ENCODE measurements around the gene NUP107.

Gene NUP107

DNA sequence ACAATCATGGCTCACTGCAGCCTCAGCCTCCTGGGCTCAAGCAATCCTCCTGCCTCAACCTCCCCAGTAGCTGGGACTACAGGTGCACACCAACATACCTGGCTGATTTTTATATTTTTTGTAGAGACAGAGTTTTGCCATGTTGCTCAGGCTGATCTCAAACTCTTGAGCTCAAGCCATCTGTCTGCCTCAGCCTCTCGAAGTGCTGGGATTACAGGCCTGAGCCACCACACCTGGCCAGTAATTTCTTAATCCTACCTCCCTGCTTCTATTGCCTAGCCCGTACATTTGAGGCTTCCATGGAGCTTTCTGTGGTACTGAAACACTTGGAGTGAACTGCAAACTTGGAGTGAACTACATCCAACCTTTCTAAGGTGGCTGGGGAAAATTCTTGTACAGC is 79.9 kb downstream of the NUP107 start:
- Histone ChIP-seq H3K27me3 (ENCODE audit: insufficient read depth, poor library complexity, severe bottlenecking) (no peaks in the 10 kb centered on the region), H3K27ac (replicated peaks) (no peak overlapping the region), H3K4me3 (replicated peaks; ENCODE audit: insufficient read depth, low read length) (no peak overlapping the region)
- no peak for DNase-seq (ENCODE audit: low read depth in 1 of 2, low spot score in 1 of 2)
- TF ChIP-seq GABPA (IDR thresholded peaks at IDR 0.05; ENCODE audit: low read depth) = no peak
- TF ChIP-seq, protein P1, sequence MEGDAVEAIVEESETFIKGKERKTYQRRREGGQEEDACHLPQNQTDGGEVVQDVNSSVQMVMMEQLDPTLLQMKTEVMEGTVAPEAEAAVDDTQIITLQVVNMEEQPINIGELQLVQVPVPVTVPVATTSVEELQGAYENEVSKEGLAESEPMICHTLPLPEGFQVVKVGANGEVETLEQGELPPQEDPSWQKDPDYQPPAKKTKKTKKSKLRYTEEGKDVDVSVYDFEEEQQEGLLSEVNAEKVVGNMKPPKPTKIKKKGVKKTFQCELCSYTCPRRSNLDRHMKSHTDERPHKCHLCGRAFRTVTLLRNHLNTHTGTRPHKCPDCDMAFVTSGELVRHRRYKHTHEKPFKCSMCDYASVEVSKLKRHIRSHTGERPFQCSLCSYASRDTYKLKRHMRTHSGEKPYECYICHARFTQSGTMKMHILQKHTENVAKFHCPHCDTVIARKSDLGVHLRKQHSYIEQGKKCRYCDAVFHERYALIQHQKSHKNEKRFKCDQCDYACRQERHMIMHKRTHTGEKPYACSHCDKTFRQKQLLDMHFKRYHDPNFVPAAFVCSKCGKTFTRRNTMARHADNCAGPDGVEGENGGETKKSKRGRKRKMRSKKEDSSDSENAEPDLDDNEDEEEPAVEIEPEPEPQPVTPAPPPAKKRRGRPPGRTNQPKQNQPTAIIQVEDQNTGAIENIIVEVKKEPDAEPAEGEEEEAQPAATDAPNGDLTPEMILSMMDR (IDR thresholded peaks at IDR 0.05; ENCODE audit: insufficient read depth, low read length) = no peak
- TF ChIP-seq, protein P2, sequence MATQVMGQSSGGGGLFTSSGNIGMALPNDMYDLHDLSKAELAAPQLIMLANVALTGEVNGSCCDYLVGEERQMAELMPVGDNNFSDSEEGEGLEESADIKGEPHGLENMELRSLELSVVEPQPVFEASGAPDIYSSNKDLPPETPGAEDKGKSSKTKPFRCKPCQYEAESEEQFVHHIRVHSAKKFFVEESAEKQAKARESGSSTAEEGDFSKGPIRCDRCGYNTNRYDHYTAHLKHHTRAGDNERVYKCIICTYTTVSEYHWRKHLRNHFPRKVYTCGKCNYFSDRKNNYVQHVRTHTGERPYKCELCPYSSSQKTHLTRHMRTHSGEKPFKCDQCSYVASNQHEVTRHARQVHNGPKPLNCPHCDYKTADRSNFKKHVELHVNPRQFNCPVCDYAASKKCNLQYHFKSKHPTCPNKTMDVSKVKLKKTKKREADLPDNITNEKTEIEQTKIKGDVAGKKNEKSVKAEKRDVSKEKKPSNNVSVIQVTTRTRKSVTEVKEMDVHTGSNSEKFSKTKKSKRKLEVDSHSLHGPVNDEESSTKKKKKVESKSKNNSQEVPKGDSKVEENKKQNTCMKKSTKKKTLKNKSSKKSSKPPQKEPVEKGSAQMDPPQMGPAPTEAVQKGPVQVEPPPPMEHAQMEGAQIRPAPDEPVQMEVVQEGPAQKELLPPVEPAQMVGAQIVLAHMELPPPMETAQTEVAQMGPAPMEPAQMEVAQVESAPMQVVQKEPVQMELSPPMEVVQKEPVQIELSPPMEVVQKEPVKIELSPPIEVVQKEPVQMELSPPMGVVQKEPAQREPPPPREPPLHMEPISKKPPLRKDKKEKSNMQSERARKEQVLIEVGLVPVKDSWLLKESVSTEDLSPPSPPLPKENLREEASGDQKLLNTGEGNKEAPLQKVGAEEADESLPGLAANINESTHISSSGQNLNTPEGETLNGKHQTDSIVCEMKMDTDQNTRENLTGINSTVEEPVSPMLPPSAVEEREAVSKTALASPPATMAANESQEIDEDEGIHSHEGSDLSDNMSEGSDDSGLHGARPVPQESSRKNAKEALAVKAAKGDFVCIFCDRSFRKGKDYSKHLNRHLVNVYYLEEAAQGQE (IDR thresholded peaks at IDR 0.05; ENCODE audit: insufficient replicate concordance, low read depth) = no peak
- TF ChIP-seq SPI1 (IDR thresholded peaks at IDR 0.05; ENCODE audit: borderline replicate concordance, low read depth) = no peak

DNA sequence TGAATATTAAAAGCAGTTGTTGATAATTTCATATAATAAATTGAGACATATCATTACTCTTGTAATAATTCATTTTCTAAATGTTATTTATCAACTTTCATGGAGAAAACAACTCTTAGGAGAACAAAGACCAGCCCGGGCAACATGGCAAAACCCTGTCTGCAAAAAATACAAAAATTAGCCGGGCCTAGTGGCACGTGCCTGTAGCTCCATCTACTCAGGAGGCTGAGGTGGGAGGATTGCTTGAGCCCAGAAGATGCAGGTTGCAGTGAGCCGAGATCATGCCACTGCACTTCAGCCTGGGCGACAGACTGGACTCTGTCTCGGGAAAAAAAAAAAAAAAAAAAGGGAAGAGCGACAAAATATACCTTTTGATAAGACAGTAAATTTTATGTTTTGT is 80.4 kb downstream of the NUP107 start:
- no peak for DNase-seq (ENCODE audit: low read depth in 1 of 2, low spot score in 1 of 2)
- H3K4me3 ChIP-seq (replicated peaks; ENCODE audit: insufficient read depth, low read length) = no peak overlapping the region
- H3K27ac ChIP-seq (replicated peaks) = no peak overlapping the region
- no peaks in the 10 kb centered on the region for H3K27me3 ChIP-seq (ENCODE audit: insufficient read depth, poor library complexity, severe bottlenecking)
- TF ChIP-seq GABPA (IDR thresholded peaks at IDR 0.05; ENCODE audit: low read depth) = no peak
- no peak for TF ChIP-seq SPI1 (IDR thresholded peaks at IDR 0.05; ENCODE audit: borderline replicate concordance, low read depth)
- TF ChIP-seq, protein P2 (IDR thresholded peaks at IDR 0.05; ENCODE audit: insufficient replicate concordance, low read depth) = no peak
- TF ChIP-seq, protein P1 (IDR thresholded peaks at IDR 0.05; ENCODE audit: insufficient read depth, low read length) = no peak
- no peak for TF ChIP-seq POLR2AphosphoS5 (IDR thresholded peaks at IDR 0.05; ENCODE audit: low read depth)

DNA sequence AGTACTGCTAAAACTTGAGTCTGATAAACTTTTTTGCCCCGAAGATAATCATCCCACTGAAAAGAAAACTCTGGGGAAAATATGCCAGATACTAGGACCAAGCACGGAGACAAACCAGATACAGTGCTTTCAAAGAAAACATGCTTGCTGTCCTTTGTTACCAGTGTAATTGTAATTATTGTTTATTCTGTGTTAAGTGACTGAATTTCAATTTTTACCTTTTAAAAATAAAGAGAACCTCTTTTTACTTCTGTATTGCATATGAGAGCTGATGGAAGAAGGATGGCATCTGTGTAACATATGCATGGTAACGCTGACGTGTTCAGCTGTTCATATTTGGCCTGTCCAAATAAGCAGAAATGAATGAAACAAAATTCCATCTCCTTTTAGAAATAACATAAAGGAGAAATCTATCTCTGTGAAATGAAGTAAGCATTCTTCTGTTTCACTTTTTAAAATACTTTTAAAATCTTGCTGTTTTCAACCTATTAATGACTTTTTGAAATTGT is 81.7 kb downstream of the NUP107 start:
- DNase-seq (ENCODE audit: low read depth in 1 of 2, low spot score in 1 of 2) = no peak
- Histone ChIP-seq H3K4me3 (replicated peaks; ENCODE audit: insufficient read depth, low read length) (no peak overlapping the region), H3K27me3 (ENCODE audit: insufficient read depth, poor library complexity, severe bottlenecking) (no peaks in the 10 kb centered on the region), H3K27ac (replicated peaks) (no peak overlapping the region)
- TF ChIP-seq, protein P1 (IDR thresholded peaks at IDR 0.05; ENCODE audit: insufficient read depth, low read length) = no peak
- TF ChIP-seq POLR2AphosphoS5 (IDR thresholded peaks at IDR 0.05; ENCODE audit: low read depth) (no peak), GABPA (IDR thresholded peaks at IDR 0.05; ENCODE audit: low read depth) (no peak), SPI1 (IDR thresholded peaks at IDR 0.05; ENCODE audit: borderline replicate concordance, low read depth) (no peak)
- TF ChIP-seq, protein P2 (IDR thresholded peaks at IDR 0.05; ENCODE audit: insufficient replicate concordance, low read depth) = no peak
